ENCODE measurements around the gene IRF2. TPM values are rescaled to one million over a fixed set of nuclear protein-coding genes. Genes with fewer than 3 reads are reported as not detected.

IRF2 gene
- total and polyA plus RNA-seq, 7 donors, result 6.7 to 28.9 (median 16.8) TPM

DNA sequence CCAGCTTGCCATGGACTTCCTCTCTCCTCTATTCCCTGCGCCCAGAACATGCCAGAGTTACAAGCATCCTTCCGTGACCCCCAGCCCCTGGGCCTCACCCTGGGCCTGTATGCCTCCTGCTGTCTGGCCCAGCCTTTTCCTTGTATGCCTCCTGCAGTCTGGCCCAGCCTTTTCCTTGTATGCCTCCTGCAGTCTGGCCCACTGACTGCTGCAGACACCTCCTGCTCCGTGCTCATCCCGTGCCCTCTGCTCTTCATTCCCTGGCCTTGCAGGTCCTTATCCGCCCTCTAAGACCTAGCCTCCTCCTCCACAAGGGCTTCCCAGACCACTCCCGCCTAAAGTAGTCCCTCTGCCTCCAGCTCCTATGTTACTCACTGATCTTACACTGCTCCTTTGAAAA, 44.2 kb downstream of the IRF2 start:
- Histone ChIP-seq H3K4me1 (peaks cover 13% of the 10 kb centered on the region), H3K27me3 (ENCODE audit: insufficient read depth in 3 of 3, low read length in 2 of 3) (no peaks in the 10 kb centered on the region), H3K4me3 (no peak overlapping the region), H3K36me3 (ENCODE audit: insufficient read depth in 1 of 2, low read depth in 1 of 2) (peaks cover 0 to 41% of the 10 kb centered on the region in 2 donors), H3K27ac (no peak overlapping the region), H3K9me3 (no peaks in the 10 kb centered on the region)
- DNase-seq, result no peak
- TF ChIP-seq, protein P1, sequence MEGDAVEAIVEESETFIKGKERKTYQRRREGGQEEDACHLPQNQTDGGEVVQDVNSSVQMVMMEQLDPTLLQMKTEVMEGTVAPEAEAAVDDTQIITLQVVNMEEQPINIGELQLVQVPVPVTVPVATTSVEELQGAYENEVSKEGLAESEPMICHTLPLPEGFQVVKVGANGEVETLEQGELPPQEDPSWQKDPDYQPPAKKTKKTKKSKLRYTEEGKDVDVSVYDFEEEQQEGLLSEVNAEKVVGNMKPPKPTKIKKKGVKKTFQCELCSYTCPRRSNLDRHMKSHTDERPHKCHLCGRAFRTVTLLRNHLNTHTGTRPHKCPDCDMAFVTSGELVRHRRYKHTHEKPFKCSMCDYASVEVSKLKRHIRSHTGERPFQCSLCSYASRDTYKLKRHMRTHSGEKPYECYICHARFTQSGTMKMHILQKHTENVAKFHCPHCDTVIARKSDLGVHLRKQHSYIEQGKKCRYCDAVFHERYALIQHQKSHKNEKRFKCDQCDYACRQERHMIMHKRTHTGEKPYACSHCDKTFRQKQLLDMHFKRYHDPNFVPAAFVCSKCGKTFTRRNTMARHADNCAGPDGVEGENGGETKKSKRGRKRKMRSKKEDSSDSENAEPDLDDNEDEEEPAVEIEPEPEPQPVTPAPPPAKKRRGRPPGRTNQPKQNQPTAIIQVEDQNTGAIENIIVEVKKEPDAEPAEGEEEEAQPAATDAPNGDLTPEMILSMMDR (IDR thresholded peaks at IDR 0.05), result no peak
- 89 to 93% (median 91%) methylated on average over 6 of the region's 6 CpGs for WGBS, 3 donors
- no peak for ATAC-seq
- intact Hi-C loops (cut with DNase I), result no loop called here

DNA sequence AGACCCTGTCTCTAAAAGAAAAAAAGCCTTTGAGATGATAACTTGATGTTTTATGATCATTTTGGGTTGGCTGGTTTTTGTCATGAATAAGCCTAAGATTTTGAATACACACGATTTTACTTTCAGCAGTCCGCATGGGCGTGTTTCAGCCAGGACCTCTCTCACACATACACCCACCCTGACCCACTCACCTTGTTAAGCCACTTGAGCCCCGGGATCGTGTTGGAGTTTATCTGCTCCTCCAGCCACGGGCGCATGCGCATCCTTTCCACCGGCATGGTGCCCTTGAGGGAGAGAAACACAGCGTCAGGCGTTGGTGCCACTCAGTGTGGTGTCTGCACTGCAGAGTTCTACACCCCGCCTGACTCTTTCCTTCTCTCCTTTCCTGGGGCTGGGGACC, 45.6 kb downstream of the IRF2 start:
- DNase-seq (no peak), ATAC-seq (no peak)
- Histone ChIP-seq H3K27me3 (ENCODE audit: insufficient read depth in 3 of 3, low read length in 2 of 3) (no peaks in the 10 kb centered on the region), H3K36me3 (ENCODE audit: insufficient read depth in 1 of 2, low read depth in 1 of 2) (peaks cover 0 to 50% of the 10 kb centered on the region in 2 donors), H3K4me3 (no peak overlapping the region), H3K27ac (no peak overlapping the region), H3K9me3 (no peaks in the 10 kb centered on the region), H3K4me1 (peaks cover 26% of the 10 kb centered on the region)
- TF ChIP-seq, protein P1 (IDR thresholded peaks at IDR 0.05), result no peak
- intact Hi-C loops (cut with DNase I), result no loop called here
- 93 to 94% (median 94%) methylated on average over 12 of the region's 12 CpGs for WGBS, 3 donors

DNA sequence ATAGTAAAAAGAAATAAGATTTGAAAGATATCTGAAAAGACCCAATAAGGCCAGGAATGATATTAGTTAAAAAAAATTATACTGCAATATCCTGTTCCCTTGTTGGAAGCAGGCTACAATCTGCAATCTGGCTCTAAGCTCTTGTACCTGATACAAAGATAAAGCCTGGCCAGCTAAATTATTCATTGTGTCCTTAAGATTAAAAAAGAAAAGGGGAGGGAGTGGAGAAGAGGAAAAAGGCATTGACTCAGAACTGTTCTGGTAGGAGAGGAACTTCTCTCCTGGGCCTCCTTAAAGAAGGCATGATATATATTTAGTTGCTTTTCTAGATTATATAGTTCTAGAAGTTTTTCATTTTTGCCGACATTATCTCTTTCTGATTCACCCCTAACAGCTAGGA, 46.7 kb downstream of the IRF2 start:
- intact Hi-C loops (cut with DNase I), result no loop called here

DNA sequence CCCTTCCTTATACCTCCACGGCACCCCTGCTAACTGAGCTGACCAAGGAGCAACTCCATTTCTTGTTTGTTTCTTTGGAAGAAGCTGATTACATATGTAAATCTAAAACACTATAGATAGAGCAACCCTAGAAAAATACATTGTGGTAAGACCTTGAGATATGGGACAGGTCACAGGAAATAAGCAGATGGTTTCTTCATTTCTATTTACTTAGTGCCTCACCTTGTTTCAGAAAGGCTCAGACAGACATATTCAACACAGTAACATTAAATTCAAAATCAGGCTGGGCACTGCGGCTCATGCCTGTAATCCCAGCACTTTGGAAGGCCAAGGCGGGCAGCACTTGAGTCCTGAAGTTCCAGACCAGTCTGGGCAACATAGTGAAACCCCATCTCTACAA, 47.3 kb downstream of the IRF2 start:
- Histone ChIP-seq H3K4me3 (no peak overlapping the region), H3K27ac (peak overlapping the region; percentile 33), H3K36me3 (ENCODE audit: insufficient read depth in 1 of 2, low read depth in 1 of 2) (peaks cover 4 to 57% of the 10 kb centered on the region in 2 donors), H3K4me1 (peaks cover 35% of the 10 kb centered on the region), H3K9me3 (no peaks in the 10 kb centered on the region), H3K27me3 (ENCODE audit: insufficient read depth in 3 of 3, low read length in 2 of 3) (no peaks in the 10 kb centered on the region)
- DNase-seq (no peak), ATAC-seq (no peak)
- TF ChIP-seq, protein P1 (IDR thresholded peaks at IDR 0.05), result no peak
- intact Hi-C loops (cut with DNase I), result no loop called here
- whole genome bisulfite sequencing, 3 donors, result 96 to 97% (median 96%) methylated on average over 3 of the region's 3 CpGs

More for the DNA sequence above, 46.7 kb downstream of the IRF2 start:
- 65 to 70% (median 70%) methylated on average over 1 of the region's 1 CpG for WGBS, 3 donors
- Histone ChIP-seq H3K9me3 (no peaks in the 10 kb centered on the region), H3K36me3 (ENCODE audit: insufficient read depth in 1 of 2, low read depth in 1 of 2) (peaks cover 4 to 57% of the 10 kb centered on the region in 2 donors), H3K4me3 (no peak overlapping the region), H3K27me3 (ENCODE audit: insufficient read depth in 3 of 3, low read length in 2 of 3) (no peaks in the 10 kb centered on the region), H3K27ac (peak overlapping the region; percentile 33), H3K4me1 (peaks cover 35% of the 10 kb centered on the region)
- TF ChIP-seq, protein P1 (IDR thresholded peaks at IDR 0.05), result no peak
- ATAC-seq (no peak), DNase-seq (no peak)

Data from psoas muscle (tissue), 8 donors.